Measurements from ENCODE around the gene PRKCA. TPM values are rescaled to one million over a fixed set of nuclear protein-coding genes. Genes with fewer than 3 reads are reported as not detected.

The PRKCA gene
- total and polyA plus RNA-seq, 9 donors: 9.1 to 67.6 (median 37.2) TPM

DNA sequence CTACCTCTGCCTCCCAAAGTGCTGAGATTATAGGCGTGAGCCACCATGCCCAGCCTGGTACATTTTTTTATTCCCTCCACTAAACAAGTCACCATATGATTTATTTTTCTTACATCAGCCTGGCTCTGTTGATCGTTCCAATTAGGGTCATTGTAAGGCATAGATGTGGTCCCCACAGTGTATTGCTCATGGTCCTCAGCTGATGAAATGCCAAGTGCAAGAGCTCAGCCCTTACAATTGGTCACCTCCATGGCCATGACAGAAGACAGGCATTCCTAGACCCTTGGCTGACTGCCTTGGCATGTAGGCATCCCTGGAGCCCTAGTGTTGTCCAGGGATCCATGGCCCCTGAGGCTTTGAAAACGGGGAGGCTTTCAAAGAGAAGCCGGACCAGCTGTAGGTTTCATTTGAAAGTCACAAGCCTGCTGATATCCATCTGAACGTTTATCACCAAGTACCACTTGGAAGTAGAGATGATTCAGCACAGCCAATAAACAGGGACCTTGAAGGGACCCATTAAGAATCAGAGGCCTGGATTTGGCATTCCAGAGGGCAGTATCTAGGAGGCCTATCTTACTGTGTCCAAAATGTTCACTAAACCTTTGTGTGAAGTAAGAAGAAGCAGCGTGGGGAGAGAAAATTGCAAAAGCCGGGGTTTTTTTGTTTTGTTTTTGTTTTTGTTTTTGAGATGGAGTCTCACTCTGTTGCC lies 20.6 kb upstream of the PRKCA start:
- no peaks in the 10 kb centered on the region for H3K27me3 ChIP-seq
- no peak overlapping the region for H3K4me3 ChIP-seq
- no peaks in the 10 kb centered on the region for H3K36me3 ChIP-seq
- no peak overlapping the region for H3K27ac ChIP-seq
- no peak for TF ChIP-seq EP300 (IDR thresholded peaks at IDR 0.05)
- TF ChIP-seq POLR2A (IDR thresholded peaks at IDR 0.05): no peak
- TF ChIP-seq, protein P1, sequence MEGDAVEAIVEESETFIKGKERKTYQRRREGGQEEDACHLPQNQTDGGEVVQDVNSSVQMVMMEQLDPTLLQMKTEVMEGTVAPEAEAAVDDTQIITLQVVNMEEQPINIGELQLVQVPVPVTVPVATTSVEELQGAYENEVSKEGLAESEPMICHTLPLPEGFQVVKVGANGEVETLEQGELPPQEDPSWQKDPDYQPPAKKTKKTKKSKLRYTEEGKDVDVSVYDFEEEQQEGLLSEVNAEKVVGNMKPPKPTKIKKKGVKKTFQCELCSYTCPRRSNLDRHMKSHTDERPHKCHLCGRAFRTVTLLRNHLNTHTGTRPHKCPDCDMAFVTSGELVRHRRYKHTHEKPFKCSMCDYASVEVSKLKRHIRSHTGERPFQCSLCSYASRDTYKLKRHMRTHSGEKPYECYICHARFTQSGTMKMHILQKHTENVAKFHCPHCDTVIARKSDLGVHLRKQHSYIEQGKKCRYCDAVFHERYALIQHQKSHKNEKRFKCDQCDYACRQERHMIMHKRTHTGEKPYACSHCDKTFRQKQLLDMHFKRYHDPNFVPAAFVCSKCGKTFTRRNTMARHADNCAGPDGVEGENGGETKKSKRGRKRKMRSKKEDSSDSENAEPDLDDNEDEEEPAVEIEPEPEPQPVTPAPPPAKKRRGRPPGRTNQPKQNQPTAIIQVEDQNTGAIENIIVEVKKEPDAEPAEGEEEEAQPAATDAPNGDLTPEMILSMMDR (IDR thresholded peaks at IDR 0.05): no peak
- intact Hi-C loops (cut with DNase I): no loop called here
- H3K4me1 ChIP-seq (ENCODE audit: insufficient read depth): no peaks in the 10 kb centered on the region
- WGBS, 3 donors: 81 to 87% (median 84%) methylated on average over 7 of the region's 7 CpGs
- no peak for DNase-seq
- H3K9me3 ChIP-seq: no peaks in the 10 kb centered on the region

DNA sequence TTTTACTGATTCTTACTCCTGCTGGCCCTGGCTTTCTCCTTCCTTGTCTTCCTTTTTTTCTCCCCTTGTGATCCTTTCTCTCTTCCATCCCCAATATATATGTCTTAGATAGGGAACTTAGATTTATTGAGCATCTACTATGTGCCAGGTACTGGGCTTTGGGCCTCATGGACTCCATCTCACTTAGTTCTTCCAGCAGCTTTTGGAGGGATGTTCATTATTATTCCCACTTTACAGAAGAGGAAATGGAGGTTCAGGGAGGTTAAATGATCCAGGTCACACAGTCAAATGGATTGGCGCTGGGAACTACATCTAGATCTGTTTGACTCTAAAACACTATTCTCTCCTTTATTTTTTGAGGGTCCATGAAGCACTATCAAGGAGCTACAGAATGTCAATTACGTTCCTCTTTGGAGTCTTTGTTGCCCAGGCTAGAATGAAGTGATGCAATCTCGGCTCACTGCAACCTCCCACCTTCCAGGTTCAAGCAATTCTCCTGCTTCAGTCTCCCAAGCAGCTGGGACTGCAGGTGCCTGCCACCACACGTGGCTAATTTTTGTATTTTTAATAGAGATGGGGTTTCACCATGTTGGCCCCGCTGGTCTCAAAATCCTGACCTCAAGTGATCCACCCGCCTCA lies 19.0 kb upstream of the PRKCA start:
- Histone ChIP-seq H3K9me3 (no peaks in the 10 kb centered on the region), H3K4me1 (ENCODE audit: insufficient read depth) (no peaks in the 10 kb centered on the region), H3K4me3 (no peak overlapping the region), H3K27me3 (no peaks in the 10 kb centered on the region), H3K36me3 (no peaks in the 10 kb centered on the region), H3K27ac (no peak overlapping the region)
- no peak for TF ChIP-seq POLR2A (IDR thresholded peaks at IDR 0.05)
- TF ChIP-seq, protein P1 (IDR thresholded peaks at IDR 0.05): no peak
- no peak for TF ChIP-seq EP300 (IDR thresholded peaks at IDR 0.05)
- no peak for DNase-seq
- 85 to 93% (median 91%) methylated on average over 6 of the region's 6 CpGs for WGBS, 3 donors
- intact Hi-C loops (cut with DNase I): no loop called here

DNA sequence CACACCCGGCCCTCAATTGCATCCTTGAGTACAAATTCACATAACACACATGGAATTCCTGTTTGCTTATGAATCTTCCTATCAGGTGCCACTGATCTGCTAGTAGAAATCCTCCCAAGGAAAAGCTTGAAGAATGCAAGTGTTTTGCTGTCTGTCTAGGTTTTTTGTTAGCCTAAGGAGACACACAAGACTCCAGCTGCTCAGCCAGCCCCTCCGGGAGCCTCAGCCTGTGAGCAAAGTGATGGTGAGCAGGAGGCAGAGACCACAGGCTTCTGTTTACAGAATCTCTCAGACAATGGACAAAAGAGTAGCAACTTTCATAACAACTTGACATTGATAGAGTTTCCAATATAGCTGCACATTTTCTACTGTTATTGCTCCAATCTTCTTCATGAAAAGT lies 18.4 kb upstream of the PRKCA start:
- H3K9me3 ChIP-seq: no peaks in the 10 kb centered on the region
- 55 to 65% (median 61%) methylated on average over 2 of the region's 2 CpGs for WGBS, 3 donors
- intact Hi-C loops (cut with DNase I): no loop called here
- no peak for DNase-seq
- H3K4me1 ChIP-seq (ENCODE audit: insufficient read depth): no peaks in the 10 kb centered on the region
- H3K4me3 ChIP-seq: no peak overlapping the region
- no peak overlapping the region for H3K27ac ChIP-seq
- H3K36me3 ChIP-seq: no peaks in the 10 kb centered on the region
- TF ChIP-seq, protein P1 (IDR thresholded peaks at IDR 0.05): no peak
- TF ChIP-seq EP300 (IDR thresholded peaks at IDR 0.05) (no peak), POLR2A (IDR thresholded peaks at IDR 0.05) (no peak)
- H3K27me3 ChIP-seq: no peaks in the 10 kb centered on the region

DNA sequence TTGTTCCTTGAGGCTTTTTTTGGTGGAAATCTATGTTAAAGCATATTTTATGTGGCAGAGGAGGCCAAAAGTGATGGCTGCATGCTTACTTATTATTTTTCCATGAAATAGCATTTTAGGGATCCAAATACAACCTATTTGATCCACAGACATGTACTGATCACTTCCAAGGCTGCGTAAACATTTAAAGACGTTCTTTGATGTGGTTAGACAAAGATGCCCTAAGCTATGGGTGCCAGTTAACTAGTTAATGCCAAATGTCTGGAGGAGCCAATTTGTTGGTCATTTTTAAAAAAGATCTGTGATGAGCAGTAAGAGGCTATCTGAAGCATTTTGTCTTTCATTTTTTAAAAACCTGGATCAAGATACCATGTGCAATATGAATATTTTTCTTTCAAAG lies 17.3 kb upstream of the PRKCA start:
- intact Hi-C loops (cut with DNase I): no loop called here
- H3K27me3 ChIP-seq: no peaks in the 10 kb centered on the region
- TF ChIP-seq POLR2A (IDR thresholded peaks at IDR 0.05) (no peak), EP300 (IDR thresholded peaks at IDR 0.05) (no peak)
- TF ChIP-seq, protein P1 (IDR thresholded peaks at IDR 0.05): no peak
- no peak for DNase-seq
- 30 to 57% (median 53%) methylated on average over 2 of the region's 2 CpGs for WGBS, 3 donors
- no peaks in the 10 kb centered on the region for H3K4me1 ChIP-seq (ENCODE audit: insufficient read depth)
- H3K27ac ChIP-seq: no peak overlapping the region
- H3K36me3 ChIP-seq: no peaks in the 10 kb centered on the region
- H3K9me3 ChIP-seq: no peaks in the 10 kb centered on the region
- no peak overlapping the region for H3K4me3 ChIP-seq

Measured in ovary (tissue), 9 donors.